Neural cell (in vitro differentiated cells): ENCODE data around the gene FBXO42. TPM values are rescaled to one million over a fixed set of nuclear protein-coding genes. Genes with fewer than 3 reads are reported as not detected.

Experiments
- H2AFZ ChIP-seq: fragments of 200-600, 300-800 bp; sonication (generic), shearing (Covaris generic); 2 replicates; pipeline ENCODE4 v1.6.0; 2014; ENCODE audit warnings: low read depth, mild to moderate bottlenecking, antibody characterized with exemption, low read length, moderate library complexity
- H3F3A ChIP-seq: fragments of 200-600 bp; shearing (Covaris generic); 2 replicates; pipeline ENCODE4 v1.6.1; 2016; ENCODE audit warnings: mild to moderate bottlenecking, moderate library complexity, mixed read lengths, antibody characterized with exemption, low read length; ENCODE audit not compliant: insufficient read depth, poor library complexity, severe bottlenecking
- H3K27ac ChIP-seq: fragments of 200-600, 300-800 bp; sonication (generic), shearing (Covaris generic); 2 replicates; pipeline ENCODE4 v1.5.1; 2014; ENCODE audit warnings: mild to moderate bottlenecking, low read length, moderate library complexity
- H3K27me3 ChIP-seq: fragments of 300-800, 200-600 bp; sonication (generic), shearing (Covaris generic); 2 replicates; pipeline ENCODE4 v1.6.0; 2014; ENCODE audit warnings: mild to moderate bottlenecking, low read depth, low read length, moderate library complexity; ENCODE audit not compliant: insufficient read depth
- H3K36me3 ChIP-seq: fragments of 300-800, 200-600 bp; sonication (generic), shearing (Covaris generic); 2 replicates; pipeline ENCODE4 v1.5.1; 2014; ENCODE audit warnings: mild to moderate bottlenecking, antibody characterized with exemption, low read length, moderate library complexity; ENCODE audit not compliant: insufficient read depth
- H3K4me2 ChIP-seq: fragments of 300-800, 200-600 bp; sonication (generic), shearing (Covaris generic); 2 replicates; pipeline ENCODE4 v1.6.0; 2014; ENCODE audit warnings: mild to moderate bottlenecking, low read length
- H3K4me3 ChIP-seq: fragments of 300-800, 200-600 bp; sonication (generic), shearing (Covaris generic); 2 replicates; pipeline ENCODE4 v1.5.1; 2014; ENCODE audit warnings: mild to moderate bottlenecking, low read length, moderate library complexity
- H3K79me2 ChIP-seq: fragments of 200-600 bp; shearing (Covaris generic); replicated peaks from 2 replicates; pipeline ENCODE4 v1.6.0; 2014; ENCODE audit warnings: mild to moderate bottlenecking, low read length, moderate library complexity; ENCODE audit not compliant: insufficient read depth
- H3K9ac ChIP-seq: fragments of 300-800, 200-600 bp; sonication (generic), shearing (Covaris generic); 2 replicates; pipeline ENCODE4 v1.6.1; 2016; ENCODE audit warnings: mild to moderate bottlenecking, low read length, mixed read lengths
- H3K9me2 ChIP-seq: fragments of 200-600 bp; shearing (Covaris generic); 2 replicates; pipeline ENCODE4 v1.6.1; 2016; ENCODE audit warnings: mild to moderate bottlenecking, low read length, mixed read lengths; ENCODE audit not compliant: insufficient read depth
- H3K9me3 ChIP-seq: fragments of 200-600, 300-800 bp; sonication (generic), shearing (Covaris generic); 2 replicates; pipeline ENCODE4 v1.6.1; 2016; ENCODE audit warnings: mild to moderate bottlenecking, mixed run types, low read length, moderate library complexity, mixed read lengths
- H4K20me1 ChIP-seq: fragments of 200-600 bp; shearing (Covaris generic); 2 replicates; pipeline ENCODE4 v1.6.1; 2016; ENCODE audit warnings: mild to moderate bottlenecking, mixed run types; ENCODE audit not compliant: insufficient read depth
- EP300 ChIP-seq: fragments of 450-650 bp; conservative IDR thresholded peaks from 2 replicates; pipeline ENCODE4 v1.6.1; 2014; ENCODE audit warnings: antibody characterized with exemption, mild to moderate bottlenecking, moderate library complexity; ENCODE audit not compliant: poor library complexity, severe bottlenecking
- EZH2 ChIP-seq: fragments of 200-600, 300-800 bp; shearing (Covaris generic), sonication (generic); IDR thresholded peaks from 2 replicates; pipeline ENCODE4 v1.6.1; 2014; ENCODE audit warnings: antibody characterized with exemption, low read length, borderline replicate concordance, mild to moderate bottlenecking; ENCODE audit not compliant: insufficient read depth, poor library complexity, severe bottlenecking
- MXI1 ChIP-seq: fragments of 450-650 bp; conservative IDR thresholded peaks from 2 replicates; pipeline ENCODE4 v1.6.1; 2014; ENCODE audit warnings: antibody characterized with exemption, mild to moderate bottlenecking; ENCODE audit not compliant: poor library complexity, severe bottlenecking
- POLR2AphosphoS5 ChIP-seq: IDR thresholded peaks from 2 replicates; pipeline ENCODE4 v1.6.1; 2012
- RAD21 ChIP-seq: fragments of 450-650 bp; conservative IDR thresholded peaks from 2 replicates; pipeline ENCODE4 v1.6.1; 2014; ENCODE audit warnings: antibody characterized with exemption, mild to moderate bottlenecking, moderate library complexity
- SMC3 ChIP-seq: fragments of 450-650 bp; conservative IDR thresholded peaks from 2 replicates; pipeline ENCODE4 v1.6.1; 2014; ENCODE audit warnings: antibody characterized with exemption, mild to moderate bottlenecking, moderate library complexity; ENCODE audit not compliant: poor library complexity
- TAF1 ChIP-seq: IDR thresholded peaks from 2 replicates; pipeline ENCODE4 v1.6.1; 2012; ENCODE audit warnings: low read depth
- polyA plus RNA-seq: library from polyadenylated mRNA; depleted of rRNA; stranded (reverse); fragments of >200 nt; gene quantifications from 2 replicates; pipeline ENCODE4 v1.2.3, GENCODE V29; 2014
- TF ChIP-seq, protein P1 (sequence below): IDR thresholded peaks from 2 replicates; pipeline ENCODE4 v1.6.1; 2012; ENCODE audit warnings: borderline replicate concordance
- TF ChIP-seq, protein P2 (sequence below): fragments of 450-650 bp; IDR thresholded peaks from 2 replicates; pipeline ENCODE4 v1.5.1; 2014; ENCODE audit warnings: antibody characterized with exemption, mild to moderate bottlenecking, moderate library complexity; ENCODE audit not compliant: poor library complexity, severe bottlenecking

FBXO42 gene
- polyA plus RNA-seq, 1 donor from 2014 or later: 30.1 TPM

DNA sequence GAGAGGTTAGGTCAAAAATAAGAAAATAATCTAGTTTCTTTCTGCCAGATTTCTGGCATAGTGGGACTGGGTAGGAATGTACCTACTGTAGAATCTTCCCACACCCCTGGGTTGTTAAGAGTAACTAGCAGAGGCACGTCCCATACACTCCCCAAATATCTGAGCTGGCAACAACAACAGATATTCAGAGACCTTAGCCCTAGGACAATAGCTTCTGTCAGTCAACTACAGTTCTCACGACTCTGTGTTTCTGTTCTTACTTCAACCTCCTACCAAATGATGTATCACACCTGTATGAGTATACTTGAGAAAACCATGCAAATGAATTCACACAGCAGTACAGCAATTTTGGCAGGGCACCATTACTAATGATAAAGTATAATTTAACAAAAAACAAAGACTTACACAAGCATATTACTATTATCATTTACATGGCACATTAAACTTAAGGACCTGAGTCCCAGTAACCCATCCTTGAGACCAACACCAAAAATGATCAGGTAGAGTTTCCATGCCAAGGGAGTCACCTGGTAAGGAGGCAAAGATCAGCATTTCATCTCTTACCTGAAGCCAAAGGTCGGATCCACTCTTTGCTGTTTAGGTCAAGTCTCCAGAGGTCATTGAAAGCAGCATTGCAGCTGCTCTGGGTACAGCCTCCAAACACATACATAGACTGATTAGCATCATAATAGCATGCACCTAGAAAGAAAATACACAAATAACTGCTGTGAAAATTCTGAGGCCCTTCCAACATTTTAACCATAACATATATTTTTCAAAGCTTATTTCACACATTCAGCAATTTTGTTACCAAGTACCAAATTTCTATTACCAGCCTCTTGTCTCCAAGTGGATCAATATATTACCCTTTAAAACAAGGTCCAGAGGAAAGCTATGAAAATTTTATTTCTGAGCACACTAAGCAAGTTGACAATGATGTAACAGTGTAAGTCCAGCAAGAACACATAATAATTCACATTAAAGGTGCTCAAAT is 57.8 kb downstream of the FBXO42 start:
- H3K4me3 ChIP-seq: no peak overlapping the region
- H3K79me2 ChIP-seq: no peaks in the 10 kb centered on the region
- no peaks in the 10 kb centered on the region for H3K9me2 ChIP-seq
- H3K27ac ChIP-seq: no peak overlapping the region
- no peaks in the 10 kb centered on the region for H4K20me1 ChIP-seq
- no peak overlapping the region for H3K4me2 ChIP-seq
- TF ChIP-seq EP300 (no peak), EZH2 (no peak), SMC3 (no peak), TAF1 (no peak), MXI1 (no peak), POLR2AphosphoS5 (no peak), RAD21 (no peak)
- TF ChIP-seq, protein P1, sequence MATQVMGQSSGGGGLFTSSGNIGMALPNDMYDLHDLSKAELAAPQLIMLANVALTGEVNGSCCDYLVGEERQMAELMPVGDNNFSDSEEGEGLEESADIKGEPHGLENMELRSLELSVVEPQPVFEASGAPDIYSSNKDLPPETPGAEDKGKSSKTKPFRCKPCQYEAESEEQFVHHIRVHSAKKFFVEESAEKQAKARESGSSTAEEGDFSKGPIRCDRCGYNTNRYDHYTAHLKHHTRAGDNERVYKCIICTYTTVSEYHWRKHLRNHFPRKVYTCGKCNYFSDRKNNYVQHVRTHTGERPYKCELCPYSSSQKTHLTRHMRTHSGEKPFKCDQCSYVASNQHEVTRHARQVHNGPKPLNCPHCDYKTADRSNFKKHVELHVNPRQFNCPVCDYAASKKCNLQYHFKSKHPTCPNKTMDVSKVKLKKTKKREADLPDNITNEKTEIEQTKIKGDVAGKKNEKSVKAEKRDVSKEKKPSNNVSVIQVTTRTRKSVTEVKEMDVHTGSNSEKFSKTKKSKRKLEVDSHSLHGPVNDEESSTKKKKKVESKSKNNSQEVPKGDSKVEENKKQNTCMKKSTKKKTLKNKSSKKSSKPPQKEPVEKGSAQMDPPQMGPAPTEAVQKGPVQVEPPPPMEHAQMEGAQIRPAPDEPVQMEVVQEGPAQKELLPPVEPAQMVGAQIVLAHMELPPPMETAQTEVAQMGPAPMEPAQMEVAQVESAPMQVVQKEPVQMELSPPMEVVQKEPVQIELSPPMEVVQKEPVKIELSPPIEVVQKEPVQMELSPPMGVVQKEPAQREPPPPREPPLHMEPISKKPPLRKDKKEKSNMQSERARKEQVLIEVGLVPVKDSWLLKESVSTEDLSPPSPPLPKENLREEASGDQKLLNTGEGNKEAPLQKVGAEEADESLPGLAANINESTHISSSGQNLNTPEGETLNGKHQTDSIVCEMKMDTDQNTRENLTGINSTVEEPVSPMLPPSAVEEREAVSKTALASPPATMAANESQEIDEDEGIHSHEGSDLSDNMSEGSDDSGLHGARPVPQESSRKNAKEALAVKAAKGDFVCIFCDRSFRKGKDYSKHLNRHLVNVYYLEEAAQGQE: no peak
- TF ChIP-seq, protein P2, sequence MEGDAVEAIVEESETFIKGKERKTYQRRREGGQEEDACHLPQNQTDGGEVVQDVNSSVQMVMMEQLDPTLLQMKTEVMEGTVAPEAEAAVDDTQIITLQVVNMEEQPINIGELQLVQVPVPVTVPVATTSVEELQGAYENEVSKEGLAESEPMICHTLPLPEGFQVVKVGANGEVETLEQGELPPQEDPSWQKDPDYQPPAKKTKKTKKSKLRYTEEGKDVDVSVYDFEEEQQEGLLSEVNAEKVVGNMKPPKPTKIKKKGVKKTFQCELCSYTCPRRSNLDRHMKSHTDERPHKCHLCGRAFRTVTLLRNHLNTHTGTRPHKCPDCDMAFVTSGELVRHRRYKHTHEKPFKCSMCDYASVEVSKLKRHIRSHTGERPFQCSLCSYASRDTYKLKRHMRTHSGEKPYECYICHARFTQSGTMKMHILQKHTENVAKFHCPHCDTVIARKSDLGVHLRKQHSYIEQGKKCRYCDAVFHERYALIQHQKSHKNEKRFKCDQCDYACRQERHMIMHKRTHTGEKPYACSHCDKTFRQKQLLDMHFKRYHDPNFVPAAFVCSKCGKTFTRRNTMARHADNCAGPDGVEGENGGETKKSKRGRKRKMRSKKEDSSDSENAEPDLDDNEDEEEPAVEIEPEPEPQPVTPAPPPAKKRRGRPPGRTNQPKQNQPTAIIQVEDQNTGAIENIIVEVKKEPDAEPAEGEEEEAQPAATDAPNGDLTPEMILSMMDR: no peak
- H3K36me3 ChIP-seq: peaks cover 5% of the 10 kb centered on the region
- no peaks in the 10 kb centered on the region for H3K27me3 ChIP-seq
- H3K9ac ChIP-seq: no peak overlapping the region
- H2AFZ ChIP-seq: no peak overlapping the region
- H3F3A ChIP-seq: no peaks in the 10 kb centered on the region
- no peaks in the 10 kb centered on the region for H3K9me3 ChIP-seq

DNA sequence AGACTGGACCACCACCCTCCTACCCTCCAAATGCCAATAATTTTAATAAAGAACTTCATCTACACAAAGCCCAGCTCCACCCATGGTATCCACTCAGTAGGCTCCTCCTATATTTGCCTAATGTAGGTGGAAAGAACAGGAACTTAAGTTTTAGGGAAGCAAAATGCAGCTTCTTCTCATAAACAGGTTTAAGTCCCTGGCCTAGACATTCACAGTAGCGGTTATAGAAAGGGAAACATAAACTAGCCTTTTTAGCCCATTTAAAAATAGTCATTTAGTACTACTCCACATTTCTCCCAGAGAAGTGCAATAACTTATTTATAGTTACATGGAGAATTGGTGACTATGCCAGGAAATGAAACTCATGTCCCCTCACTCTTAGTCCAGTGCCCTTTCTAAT is 58.7 kb downstream of the FBXO42 start:
- TF ChIP-seq POLR2AphosphoS5 (no peak), EZH2 (no peak), TAF1 (no peak), SMC3 (no peak), MXI1 (no peak), RAD21 (no peak), EP300 (no peak)
- TF ChIP-seq, protein P1: no peak
- TF ChIP-seq, protein P2: no peak
- Histone ChIP-seq H3K27me3 (no peaks in the 10 kb centered on the region), H3K36me3 (peaks cover 5% of the 10 kb centered on the region), H3K9ac (no peak overlapping the region), H3K9me2 (no peaks in the 10 kb centered on the region), H3K9me3 (no peaks in the 10 kb centered on the region), H3K27ac (no peak overlapping the region), H2AFZ (no peak overlapping the region), H3K4me2 (no peak overlapping the region), H3K79me2 (peaks cover 5% of the 10 kb centered on the region), H3K4me3 (no peak overlapping the region), H4K20me1 (no peaks in the 10 kb centered on the region), H3F3A (no peaks in the 10 kb centered on the region)
